ENCODE data around the gene CTXN1.

DNA sequence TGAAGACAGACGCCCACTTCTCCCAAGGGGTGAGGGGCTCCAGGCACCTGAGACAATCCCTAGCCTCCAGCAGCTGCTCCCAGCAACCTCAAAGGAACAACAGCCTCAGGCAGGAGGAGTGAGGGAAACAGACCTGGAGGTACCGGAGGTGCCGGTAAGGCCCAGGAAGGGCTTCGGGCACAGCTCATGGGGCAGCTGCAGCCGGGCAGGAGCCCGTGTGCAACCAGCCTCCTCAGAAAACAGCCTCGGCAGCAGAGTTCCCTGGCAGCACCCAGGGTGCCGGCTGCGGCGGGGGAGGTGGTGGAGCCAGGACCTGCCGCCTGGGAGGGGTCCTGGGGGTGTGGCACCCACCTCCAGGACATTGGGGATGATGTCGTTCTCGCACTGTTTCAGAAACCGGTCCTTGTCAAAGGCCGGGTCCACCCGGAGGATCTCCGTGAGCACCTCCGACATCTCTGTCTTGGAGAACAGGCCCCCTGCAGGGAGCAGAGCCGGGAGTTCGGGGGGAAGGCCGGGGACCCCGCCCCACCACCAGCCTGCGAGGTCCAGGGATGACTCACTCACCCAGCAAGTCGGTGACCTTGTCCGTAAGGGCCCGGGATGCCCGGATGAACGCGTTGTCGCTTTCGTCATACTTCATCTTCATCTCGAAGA is 6.5 kb upstream of the CTXN1 start:
- TF ChIP-seq, protein P1, sequence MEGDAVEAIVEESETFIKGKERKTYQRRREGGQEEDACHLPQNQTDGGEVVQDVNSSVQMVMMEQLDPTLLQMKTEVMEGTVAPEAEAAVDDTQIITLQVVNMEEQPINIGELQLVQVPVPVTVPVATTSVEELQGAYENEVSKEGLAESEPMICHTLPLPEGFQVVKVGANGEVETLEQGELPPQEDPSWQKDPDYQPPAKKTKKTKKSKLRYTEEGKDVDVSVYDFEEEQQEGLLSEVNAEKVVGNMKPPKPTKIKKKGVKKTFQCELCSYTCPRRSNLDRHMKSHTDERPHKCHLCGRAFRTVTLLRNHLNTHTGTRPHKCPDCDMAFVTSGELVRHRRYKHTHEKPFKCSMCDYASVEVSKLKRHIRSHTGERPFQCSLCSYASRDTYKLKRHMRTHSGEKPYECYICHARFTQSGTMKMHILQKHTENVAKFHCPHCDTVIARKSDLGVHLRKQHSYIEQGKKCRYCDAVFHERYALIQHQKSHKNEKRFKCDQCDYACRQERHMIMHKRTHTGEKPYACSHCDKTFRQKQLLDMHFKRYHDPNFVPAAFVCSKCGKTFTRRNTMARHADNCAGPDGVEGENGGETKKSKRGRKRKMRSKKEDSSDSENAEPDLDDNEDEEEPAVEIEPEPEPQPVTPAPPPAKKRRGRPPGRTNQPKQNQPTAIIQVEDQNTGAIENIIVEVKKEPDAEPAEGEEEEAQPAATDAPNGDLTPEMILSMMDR (IDR thresholded peaks at IDR 0.05): no peak
- TF ChIP-seq POLR2A (IDR thresholded peaks at IDR 0.05): no peak

All from testis (tissue), 2 donors.